ENCODE measurements around the gene C1orf52.
"Not testable (repeated sequence)": the region's sequence is repeated elsewhere in the genome, so short reads cannot be mapped to it uniquely, and the experiment has no call there.

C1orf52 gene

DNA sequence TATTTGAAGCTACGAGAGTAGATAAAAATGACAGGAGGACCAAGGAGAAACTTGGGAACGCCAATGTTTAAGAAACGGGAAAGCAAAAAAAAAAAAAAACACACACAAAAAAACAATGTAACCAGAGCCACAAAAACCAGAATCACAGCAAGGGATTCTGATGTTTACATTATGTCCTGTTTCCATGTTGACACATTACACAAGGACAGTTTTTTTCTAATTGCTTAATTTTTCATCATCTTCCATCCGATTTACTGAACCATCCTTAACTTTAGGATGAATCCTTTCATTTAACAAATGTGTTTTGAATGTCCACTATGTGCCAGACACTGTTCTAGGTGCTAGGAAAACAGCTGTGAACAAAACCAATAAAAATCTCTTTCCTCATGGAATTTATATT lies 18.3 kb upstream of the C1orf52 start:
- DNase-seq (ENCODE audit: low read depth) = no peak

DNA sequence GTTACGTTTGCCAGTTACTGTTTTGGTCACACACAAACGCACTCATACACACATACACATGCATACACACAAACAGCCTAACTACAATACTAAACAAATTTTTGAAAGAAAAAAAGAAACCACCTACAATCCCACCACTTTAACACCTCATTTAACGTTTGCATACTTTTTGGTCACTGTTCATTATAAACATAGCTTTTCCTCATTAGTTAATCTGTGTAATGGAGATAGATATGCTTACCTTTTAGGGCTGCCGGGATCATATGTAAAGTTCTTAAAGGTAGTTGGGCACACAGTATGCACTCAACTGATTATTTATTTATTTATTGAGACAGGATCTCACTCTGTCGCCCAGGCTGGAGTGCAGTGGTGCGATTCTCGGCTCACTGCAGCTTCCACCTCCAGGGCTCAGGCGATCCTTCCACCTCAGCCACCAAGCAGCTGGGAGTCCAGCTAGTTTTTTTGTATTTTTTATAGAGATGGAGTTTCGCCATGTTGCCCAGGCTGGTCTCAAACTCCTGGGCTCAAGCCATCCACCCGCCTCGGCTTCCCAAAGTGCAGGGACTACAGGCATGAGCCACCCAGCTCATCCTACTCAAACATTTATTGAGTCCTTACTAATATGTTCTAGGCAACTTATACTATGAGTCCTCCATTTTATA lies 17.6 kb upstream of the C1orf52 start:
- no peak for DNase-seq (ENCODE audit: low read depth)

DNA sequence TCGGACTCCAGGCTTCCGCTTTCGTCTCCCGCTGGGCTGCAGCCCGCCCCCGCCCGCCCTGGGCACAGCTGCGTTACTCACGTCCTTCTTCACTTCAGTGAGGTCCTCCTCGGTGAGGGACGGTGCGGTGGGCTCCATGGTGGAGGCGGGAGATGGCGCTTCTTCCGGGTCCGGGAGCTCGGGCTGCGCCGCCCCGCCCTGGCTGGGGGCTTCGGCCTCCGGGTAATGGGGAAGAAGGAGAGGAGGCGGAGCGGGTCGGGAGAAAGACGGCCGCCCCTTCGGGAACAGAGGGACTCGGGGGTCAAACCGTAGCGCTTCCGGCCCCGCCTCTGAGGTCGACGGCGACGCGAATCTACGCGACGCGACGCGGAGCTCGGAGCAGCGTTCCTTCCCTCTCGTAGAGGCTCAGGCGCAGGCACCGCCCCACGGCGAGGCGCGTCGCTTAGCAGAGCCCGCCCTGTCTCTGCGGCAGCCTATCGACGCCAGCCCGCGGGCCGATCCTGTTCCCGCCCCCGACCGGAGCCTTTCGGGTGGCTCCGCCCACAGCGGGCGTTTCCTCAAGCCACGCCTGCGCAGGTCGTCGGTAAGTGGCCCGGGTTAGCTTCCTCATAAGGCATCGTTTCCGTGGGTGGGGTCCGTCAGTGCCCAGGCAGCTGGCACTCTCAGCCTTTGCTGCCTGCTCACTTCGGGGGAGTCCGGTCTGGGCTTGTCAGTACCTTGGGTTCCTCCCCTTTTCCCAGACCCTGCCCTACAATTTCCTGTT lies 16.9 kb upstream of the C1orf52 start, which contains the start of gene BCL10:
BCL10 (minus strand) TSS at position 418 of the 763 bp plus-strand sequence; CDS start at position 138, 280 bp downstream.
- peak; percentile 96 for DNase-seq (ENCODE audit: low read depth)

DNA sequence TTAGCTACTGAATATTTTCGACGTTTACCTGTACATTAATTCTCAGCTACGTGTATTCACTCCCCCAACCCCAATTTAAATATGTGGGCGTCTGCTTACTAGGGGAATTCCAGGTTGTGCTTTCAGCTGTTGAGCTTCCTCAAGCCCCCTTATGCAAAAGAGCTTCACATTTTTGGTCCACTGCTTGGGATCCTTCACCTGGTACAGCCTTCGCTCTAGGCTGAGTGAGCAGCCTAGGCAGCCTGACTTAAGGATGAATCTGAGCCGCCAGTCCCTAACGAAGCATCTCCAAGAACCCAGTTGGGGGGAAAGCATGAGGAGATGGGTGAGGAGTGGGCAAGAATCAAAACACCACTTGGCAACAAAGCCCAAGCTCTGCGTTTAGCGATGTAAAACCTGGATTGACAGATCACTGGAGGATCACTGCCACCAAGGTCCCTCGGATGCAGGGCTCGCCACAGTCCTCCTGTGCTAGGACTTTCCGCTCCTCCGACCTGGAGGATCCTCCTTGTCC lies 16.3 kb upstream of the C1orf52 start:
- peak; percentile 22 for DNase-seq (ENCODE audit: low read depth)

DNA sequence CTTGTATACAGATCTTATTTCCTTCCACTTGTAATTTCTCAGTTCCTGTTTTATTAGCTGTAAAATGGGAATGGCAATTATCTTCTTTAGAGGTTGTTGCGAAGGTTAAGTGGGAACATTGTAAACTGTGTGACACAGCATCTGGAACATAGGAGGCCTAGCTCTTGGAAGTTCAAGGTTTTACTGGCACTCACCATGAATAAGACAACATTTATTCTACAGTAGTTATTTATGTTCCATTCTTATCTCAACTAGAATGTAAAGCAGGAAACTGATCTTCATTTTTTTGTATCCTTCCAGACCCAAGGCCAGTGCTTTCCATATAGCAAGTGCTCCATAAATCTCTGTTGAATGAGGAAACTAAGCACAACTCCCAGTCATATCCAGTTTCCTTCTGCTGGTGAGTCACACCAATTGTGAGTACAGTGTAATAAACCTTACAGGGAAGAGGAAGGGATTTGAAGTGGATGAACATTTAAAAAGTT lies 15.5 kb upstream of the C1orf52 start:
- no peak for DNase-seq (ENCODE audit: low read depth)

DNA sequence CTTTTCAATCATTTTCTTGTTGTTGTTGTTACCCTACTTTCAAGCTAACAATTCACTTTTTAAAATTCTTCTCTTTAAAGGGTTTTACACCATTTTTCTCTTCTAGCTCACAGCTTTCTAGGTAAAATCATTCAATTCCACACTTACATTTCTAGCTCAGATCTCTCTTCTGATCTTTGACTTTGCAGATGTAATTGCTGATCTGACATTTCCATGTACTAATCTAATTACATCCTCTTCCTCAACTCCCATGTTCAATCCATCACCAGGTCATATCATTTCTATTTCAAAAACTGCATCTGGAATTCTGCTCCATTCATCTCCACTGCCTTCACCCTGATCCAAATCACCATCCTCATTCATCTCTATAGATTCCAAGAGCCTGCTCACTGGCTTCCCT lies 13.9 kb upstream of the C1orf52 start:
- DNase-seq (ENCODE audit: low read depth) = no peak

DNA sequence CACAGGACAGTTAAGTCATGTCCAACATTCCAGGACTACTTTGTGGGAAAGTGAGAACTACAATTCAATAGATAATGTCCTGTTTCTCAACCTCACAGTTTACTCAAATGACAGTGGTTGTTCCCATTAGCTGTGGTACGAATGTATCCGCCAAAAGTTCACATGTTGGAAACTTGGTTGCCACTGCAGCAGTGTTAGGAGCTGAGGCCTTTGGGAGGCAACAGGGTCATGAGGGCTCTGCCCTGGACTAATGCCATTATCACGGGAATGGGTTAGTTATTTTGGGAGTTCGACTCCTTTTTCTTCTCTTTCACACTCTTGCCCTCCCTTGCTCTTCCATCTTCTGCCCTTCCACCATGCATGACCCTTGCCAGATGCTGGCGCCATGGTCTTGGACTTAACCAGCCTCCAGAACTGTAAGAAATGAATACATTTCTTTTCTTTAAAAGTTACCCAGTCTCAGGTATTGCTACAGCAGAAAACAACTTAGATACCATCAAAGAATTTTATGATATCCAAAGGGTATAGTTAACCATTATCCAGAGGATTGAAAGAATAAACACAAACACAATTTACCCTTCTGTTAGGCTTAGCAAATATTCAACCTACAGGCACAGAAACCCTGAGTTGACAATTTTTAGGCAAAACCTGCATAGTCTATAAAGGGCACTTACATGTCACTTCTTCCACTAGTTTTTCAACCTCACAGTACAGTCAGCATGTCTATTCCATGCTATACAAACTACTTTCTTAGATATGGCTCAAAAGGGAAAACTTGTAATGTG lies 9.5 kb upstream of the C1orf52 start:
- DNase-seq (ENCODE audit: low read depth) = no peak

DNA sequence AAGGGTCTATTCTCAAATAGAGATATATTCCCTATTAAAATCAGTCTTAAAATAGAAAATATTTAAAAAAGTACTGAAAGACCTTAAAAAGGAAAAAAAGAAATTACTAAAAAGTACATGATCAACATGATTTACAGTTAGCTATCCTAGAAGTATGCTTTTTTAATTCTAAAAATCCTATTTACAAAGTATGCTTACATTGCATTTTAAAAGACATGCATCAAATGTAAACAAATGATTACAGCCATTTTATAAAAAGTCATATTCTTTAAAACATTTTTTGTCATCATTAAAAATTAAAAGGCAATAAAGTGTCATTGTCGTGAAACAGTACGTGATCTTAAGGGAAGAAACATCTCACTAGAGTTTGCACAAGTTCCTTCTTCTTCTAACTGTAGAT lies 7.9 kb upstream of the C1orf52 start:
- DNase-seq (ENCODE audit: low read depth) = no peak

DNA sequence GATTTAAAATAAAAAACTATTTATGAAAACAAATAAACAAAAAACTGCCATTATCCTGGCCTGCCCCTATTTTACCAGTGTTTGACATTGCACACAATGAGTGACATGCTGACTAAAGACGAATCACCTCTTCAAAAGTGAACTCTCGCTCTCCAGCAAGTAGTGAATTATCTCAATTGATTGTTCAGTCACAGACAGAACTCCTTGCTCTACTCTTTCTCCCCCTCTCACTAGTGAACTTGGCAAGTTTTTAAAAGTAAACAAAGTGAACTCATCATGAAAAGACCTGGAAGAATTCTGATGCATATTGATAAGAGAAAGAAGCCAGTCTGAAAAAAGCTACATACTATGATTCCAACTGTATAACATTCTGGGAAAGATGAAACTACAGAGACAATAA lies 4.7 kb upstream of the C1orf52 start:
- no peak for DNase-seq (ENCODE audit: low read depth)

DNA sequence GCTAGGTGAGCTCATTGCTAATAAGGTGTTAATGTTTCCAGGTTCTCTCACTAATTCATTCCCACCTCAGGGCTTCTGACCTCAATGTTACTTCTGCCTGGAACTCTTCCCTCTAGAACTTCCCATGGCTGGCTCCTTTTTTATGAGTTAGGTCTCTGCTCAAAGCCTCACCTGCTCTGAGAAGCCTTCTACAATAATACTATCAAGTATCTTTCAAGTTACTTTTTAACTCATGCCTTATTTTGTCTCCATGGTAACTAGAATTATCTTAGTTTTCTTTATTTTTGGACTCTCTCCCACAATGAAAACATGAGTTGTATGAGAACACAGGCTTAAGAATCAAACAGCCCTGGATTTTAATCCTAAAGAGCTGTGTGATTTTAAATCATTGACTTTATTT lies 3.5 kb upstream of the C1orf52 start:
- no peak for DNase-seq (ENCODE audit: low read depth)

DNA sequence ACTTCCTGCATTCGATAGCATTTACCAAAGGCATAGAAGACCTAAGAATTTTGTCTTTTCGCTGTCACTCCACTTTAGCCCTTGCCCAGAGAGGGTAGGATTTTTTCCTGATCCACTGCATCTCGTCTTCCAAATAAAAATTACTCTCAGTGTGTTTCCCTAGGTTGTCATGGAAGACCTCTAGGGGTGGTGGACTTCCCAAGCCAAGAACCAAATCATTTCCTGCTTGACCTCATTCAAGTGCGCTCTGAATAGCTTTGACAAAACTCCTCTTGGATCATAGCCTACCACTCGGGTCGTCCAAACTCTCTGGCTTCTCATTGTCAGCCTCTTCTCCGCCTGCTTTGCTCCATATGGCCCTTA lies 431 bp upstream of the C1orf52 start:
- no peak for DNase-seq (ENCODE audit: low read depth)

DNA sequence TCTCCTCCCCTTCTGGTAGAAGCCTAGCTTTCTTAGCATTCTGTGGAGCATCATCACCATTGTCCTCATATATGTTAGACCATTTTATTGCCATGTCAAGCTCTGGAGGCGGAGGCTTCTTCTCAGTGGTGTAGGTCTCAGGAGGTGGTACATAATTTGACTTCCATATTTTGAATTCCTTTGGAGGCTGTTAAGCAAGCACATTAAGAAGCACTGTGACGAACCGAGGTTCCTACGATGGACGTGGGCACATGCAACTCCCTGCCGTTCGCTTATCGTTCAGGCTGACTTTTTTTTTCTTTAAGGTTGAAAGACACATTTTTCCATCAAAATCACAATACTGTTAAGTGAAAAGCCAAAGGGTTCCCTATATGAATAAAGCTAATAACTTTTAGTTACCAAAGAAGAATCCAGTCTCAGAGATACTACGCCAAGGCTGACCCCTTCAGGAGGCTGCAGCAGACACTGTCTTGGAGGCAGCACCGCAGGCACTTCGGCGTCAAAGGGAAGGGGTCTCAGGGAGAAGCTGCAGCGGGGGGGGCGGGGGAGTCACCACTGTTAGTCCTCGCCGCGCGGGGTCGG lies 835 bp downstream of the C1orf52 start:
- no peak for DNase-seq (ENCODE audit: low read depth)

DNA sequence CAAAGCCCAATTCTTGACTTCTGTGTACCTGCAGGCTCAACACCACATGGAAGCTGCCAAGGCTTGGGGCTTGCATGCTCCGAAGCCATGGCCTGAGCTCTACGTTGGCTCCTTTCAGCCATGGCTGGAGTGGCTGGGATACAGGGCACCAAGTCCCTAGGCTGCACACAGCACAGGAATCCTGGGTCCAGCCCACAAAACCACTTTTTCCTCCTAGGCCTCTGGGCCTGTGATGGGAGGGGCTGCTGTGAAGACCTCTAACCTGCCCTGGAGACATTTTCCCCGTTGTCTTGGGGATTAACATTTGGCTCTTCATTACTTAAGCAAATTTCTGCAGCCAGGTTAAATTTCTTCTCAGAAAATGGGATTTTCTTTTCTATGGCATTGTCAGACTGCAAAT lies 10.4 kb downstream of the C1orf52 start:
- not testable (repeated sequence) for DNase-seq (ENCODE audit: low read depth)

DNA sequence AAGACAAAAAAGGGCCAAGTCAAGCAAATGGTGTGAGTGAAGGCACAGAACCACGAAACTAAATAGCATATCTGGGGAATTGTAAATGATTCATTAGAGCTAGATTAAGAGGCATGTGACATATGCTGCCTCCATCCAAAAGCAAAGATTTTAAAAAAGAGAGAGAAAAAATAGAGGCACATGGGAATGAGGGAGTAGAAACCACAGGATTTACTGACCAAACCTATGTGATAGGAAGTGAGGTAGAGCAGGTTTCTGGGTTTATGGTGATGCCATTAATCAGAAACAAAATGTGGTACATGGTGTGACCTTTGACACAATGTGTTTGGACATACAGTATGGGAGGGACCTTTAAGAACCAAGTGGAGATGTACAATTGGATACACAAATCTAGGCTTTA lies 13.6 kb downstream of the C1orf52 start:
- no peak for DNase-seq (ENCODE audit: low read depth)

DNA sequence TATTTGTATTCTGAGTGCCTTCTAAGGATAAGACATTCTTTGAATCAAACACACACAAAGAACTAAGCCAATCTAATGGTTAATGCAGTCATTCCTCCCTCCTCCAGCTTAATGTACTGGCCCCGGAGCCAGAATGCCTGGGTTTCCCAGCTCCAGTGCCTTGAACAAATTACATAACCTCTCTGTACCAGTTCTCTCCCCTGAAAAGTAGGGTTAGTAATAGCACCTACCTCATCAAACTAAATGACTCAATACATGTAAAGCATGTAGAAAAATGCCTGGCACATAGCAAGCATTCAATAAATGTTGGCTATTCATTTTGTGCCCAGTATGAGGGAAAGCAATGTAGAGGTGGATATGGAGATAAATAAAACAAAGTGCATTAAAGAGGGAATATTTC lies 14.0 kb downstream of the C1orf52 start:
- DNase-seq (ENCODE audit: low read depth) = no peak

DNA sequence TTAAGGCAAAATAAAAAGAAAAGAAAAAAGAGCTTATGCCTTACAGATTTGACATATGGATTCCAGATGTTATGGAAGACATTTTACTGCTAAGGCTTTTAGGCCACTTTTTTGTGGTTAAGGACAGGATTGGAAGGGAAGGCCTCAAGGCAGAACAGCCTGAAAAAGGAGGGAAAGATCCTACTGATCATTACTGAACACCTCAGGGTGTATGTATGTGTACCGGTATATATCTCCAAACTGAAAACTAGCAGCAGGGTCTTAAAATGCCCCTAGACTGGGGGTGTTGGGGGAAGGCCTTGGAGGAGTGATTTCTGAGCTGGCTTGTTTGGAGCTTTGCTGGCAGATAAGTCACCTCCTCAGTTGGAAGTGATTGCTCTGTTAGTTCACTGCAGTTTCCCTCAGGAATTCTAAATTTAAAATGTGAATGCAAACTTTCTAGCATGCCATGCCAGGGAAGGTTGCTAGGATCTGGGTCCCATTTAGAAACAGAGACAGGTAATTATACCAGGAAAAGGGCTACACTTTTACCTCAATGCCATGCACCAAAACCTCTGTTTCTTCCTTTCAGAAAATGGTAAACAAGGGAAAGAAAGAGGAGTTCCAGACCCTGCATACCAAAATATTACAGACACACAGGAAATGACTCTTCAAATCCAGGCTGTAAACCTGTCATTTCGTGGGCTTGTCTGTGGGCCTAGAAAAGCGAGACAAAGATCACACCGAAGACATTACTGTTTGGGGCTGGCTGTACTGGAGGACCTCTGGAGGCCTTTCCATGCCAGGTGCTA lies 15.0 kb downstream of the C1orf52 start:
- no peak for DNase-seq (ENCODE audit: low read depth)

DNA sequence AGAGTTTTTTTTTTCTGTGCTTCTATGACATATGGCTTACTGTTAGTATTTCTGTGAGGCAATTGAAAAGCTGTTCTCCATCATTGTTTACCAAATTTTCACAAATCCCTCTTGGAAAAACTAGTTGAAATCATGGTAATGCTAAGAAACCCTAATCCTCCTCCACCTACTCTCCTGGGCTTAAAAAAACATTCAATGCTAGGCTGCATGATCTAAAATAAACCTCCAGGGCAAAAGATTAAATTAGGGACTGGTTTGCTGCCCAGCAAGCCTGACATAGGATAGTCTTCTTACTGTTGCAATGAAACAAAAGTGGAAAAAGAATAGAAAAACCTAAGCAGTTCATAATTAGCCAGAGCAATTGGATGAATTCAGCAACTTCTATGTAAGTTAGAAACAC lies 16.1 kb downstream of the C1orf52 start:
- no peak for DNase-seq (ENCODE audit: low read depth)

DNA sequence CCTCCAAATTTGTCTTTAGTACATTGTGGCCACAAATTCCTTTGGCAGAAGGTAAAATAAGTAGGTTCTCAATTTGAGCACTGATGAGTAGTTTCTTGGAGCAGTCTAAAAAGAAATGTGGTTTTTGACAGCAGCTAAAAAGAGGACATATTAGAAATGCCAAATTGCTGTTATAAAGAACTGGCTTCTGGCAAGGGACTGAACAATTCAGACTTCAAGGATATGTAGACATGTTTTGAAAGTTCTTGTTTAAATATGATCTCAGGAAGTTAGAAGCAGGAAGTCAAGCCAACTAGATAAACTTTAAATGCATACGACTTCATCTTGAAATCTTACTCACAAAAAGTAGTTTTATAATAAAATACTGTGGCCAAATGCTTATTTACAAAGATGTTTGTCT lies 18.8 kb downstream of the C1orf52 start:
- no peak for DNase-seq (ENCODE audit: low read depth)

DNA sequence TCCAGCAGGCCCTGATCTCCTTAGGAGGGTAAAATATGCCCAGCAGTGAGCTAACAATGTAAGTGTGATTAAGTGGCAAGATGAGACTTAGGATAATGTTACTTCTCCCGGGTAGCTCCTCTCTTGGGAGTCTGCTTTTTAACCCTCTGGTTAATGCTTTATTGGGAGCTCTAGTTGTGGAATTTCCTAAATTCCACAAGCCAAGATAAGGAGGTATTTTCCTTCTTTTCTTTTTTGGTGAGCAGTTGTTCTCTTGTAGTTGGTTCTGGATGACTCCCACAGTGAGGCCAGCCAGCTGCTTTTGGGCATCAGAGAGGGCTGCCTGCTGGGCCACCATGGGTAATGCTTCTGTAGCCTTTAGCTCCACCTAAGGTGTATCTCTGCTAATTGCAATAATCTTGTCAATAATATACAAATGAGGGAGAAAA lies 19.3 kb downstream of the C1orf52 start:
- no peak for DNase-seq (ENCODE audit: low read depth)

DNA sequence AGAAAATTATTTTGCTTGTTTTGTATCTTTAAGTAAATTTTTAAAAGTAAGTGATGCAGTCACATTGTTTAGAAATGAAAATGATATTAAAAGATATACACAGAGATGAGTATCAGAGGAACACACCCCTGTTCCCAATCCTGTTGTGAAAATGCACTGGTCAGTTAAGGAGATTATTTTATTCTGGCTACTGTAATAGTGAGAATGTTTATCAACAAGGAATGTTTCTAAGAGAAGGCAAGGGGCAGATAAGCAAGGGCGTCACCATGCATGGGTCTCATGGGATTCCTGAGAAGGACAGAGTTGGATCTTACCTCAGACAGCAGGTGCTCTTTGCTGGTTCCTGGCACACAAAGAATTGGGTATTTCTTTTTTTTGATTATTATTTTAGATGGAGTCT lies 21.8 kb downstream of the C1orf52 start:
- no peak for DNase-seq (ENCODE audit: low read depth)

DNA sequence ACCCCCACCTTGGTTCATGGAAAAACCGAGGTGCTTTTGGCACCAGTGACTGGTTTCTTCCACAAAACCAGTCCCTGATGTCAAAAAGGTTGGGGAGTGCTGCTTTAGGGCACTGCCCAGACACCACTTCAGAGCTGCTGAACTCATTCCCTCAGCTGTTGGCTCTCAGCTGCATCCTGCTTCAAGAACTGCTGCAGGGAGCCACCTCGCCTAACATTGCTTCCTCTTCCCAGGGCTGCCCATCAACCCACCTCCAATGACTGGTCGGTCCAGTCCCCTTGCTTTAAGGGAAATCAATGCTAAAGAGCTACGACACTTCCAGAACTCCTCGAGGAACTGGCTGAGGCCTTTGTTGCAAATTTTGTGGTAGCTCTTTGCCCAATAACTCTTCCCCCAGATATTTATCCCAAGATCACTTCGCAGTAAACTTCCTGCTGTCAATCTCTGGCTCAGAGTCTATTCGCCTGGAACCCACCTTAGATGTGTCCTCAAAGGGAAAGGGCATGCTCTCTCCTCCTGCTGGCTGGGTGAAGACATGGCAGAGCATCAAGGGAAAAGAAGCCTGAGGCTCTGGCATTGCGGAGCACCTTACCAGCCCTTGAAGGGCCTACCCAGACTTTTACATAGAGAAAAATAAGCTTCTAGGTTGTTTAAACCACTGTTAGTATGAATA lies 29.0 kb downstream of the C1orf52 start:
- DNase-seq (ENCODE audit: low read depth) = no peak
